Neuronal stem cell (in vitro differentiated cells): ENCODE measurements around the gene LGR6.

ENCODE experiments used
- DNase-seq: peaks from one replicate; pipeline ENCODE4 v3.0.0-alpha.2; 2013; ENCODE audit warnings: low spot score
- H2AFZ ChIP-seq: one replicate; pipeline ENCODE4 v1.6.1; 2013; ENCODE audit warnings: mild to moderate bottlenecking, low read length, inconsistent platforms
- H2AK5ac ChIP-seq: 2 replicates; pipeline ENCODE4 v1.6.1; 2013; ENCODE audit warnings: low read depth, mild to moderate bottlenecking, inconsistent platforms, low read length, moderate library complexity, mixed read lengths
- H2BK120ac ChIP-seq: 2 replicates; pipeline ENCODE4 v1.6.1; 2013; ENCODE audit warnings: low read depth, mild to moderate bottlenecking, inconsistent platforms, low read length, moderate library complexity, mixed read lengths
- H2BK12ac ChIP-seq: one replicate; pipeline ENCODE4 v1.6.1; 2013; ENCODE audit warnings: low read length, inconsistent platforms
- H2BK15ac ChIP-seq: 2 replicates; pipeline ENCODE4 v1.6.1; 2013; ENCODE audit warnings: mild to moderate bottlenecking, low read length, inconsistent platforms, mixed read lengths
- H2BK5ac ChIP-seq: one replicate; pipeline ENCODE4 v1.6.1; 2013; ENCODE audit warnings: inconsistent platforms, mild to moderate bottlenecking, low read length, moderate library complexity
- H3K14ac ChIP-seq: one replicate; pipeline ENCODE4 v1.6.1; 2013; ENCODE audit warnings: low read length, inconsistent platforms
- H3K18ac ChIP-seq: 2 replicates; pipeline ENCODE4 v1.6.1; 2013; ENCODE audit warnings: low read length, inconsistent platforms
- H3K23ac ChIP-seq: 2 replicates; pipeline ENCODE4 v1.6.1; 2013; ENCODE audit warnings: low read depth, mild to moderate bottlenecking, mixed read lengths, low read length, inconsistent platforms; ENCODE audit not compliant: poor library complexity
- H3K27ac ChIP-seq: replicated peaks from 3 replicates; pipeline ENCODE4 v1.5.1; 2013; ENCODE audit warnings: low read length, inconsistent platforms
- H3K27me3 ChIP-seq, 3 experiments: 2 replicates each; pipeline ENCODE4 v1.6.1; 2013; ENCODE audit warnings: low read length in 3 of 3, mild to moderate bottlenecking in 2 of 3, inconsistent platforms in 1 of 3, low read depth in 1 of 3, mixed read lengths in 1 of 3, moderate library complexity in 1 of 3; ENCODE audit not compliant: control insufficient read depth in 3 of 3, insufficient read depth in 3 of 3
- H3K36me3 ChIP-seq, 2 donors: replicated peaks in 1 of 2; 2 replicates each; pipeline ENCODE4 v1.6.1; 2013; ENCODE audit warnings: low read length in 2 of 2; ENCODE audit not compliant: control insufficient read depth in 2 of 2, insufficient read depth in 2 of 2
- H3K4ac ChIP-seq: 2 replicates; pipeline ENCODE4 v1.6.1; 2013; ENCODE audit warnings: inconsistent platforms, mild to moderate bottlenecking, low read length, moderate library complexity
- H3K4me1 ChIP-seq, 2 donors: 1 replicate in 1 of 2; 2 replicates in 1 of 2; pipeline ENCODE4 v1.6.1; 2013; ENCODE audit warnings: low read length in 2 of 2, low read depth in 1 of 2; ENCODE audit not compliant: control insufficient read depth in 2 of 2, insufficient read depth in 1 of 2
- H3K4me2 ChIP-seq: one replicate; pipeline ENCODE4 v1.6.1; 2013; ENCODE audit warnings: mild to moderate bottlenecking, low read length, inconsistent platforms; ENCODE audit not compliant: insufficient read depth, poor library complexity, severe bottlenecking
- H3K4me3 ChIP-seq, 2 donors: 2 replicates each; pipeline ENCODE4 v1.5.1; 2013; ENCODE audit warnings: low read length in 2 of 2, mild to moderate bottlenecking in 2 of 2, inconsistent platforms in 1 of 2, moderate library complexity in 1 of 2
- H3K79me1 ChIP-seq: one replicate; pipeline ENCODE4 v1.6.1; 2013; ENCODE audit warnings: low read depth, mild to moderate bottlenecking, inconsistent platforms, low read length, moderate library complexity
- H3K9ac ChIP-seq: one replicate; pipeline ENCODE4 v1.6.1; 2013; ENCODE audit warnings: mild to moderate bottlenecking, low read depth, low read length, inconsistent platforms; ENCODE audit not compliant: poor library complexity
- H3K9me3 ChIP-seq, 2 donors: replicated peaks in 1 of 2; 2 replicates each; pipeline versions ENCODE3 to v1.6.1; 2013; ENCODE audit warnings: low read length in 2 of 2, mild to moderate bottlenecking in 2 of 2, inconsistent platforms in 1 of 2, low read depth in 1 of 2, mixed read lengths in 1 of 2, moderate library complexity in 1 of 2; ENCODE audit not compliant: control insufficient read depth in 2 of 2, insufficient read depth in 1 of 2
- H4K8ac ChIP-seq: one replicate; pipeline ENCODE4 v1.6.1; 2013; ENCODE audit warnings: low read depth, mild to moderate bottlenecking, inconsistent platforms, low read length, moderate library complexity
- H4K91ac ChIP-seq: one replicate; pipeline ENCODE4 v1.6.1; 2013; ENCODE audit warnings: low read length, low read depth, mild to moderate bottlenecking, inconsistent platforms; ENCODE audit not compliant: poor library complexity
- WGBS, 2 donors: extraction: QIAGEN DNeasy Blood & Tissue Kit; methylation state at CpG; one replicate each; pipeline ENCODE4 v1.1.7; 2013; ENCODE audit warnings: missing lambda C conversion rate in 2 of 2, mixed read lengths in 1 of 2; ENCODE audit not compliant: insufficient read length in 2 of 2, insufficient replicate concordance in 1 of 2; ENCODE audit errors: extremely low coverage in 2 of 2; 5-methylcytosine and 5-hydroxymethylcytosine counted together

LGR6 gene

DNA sequence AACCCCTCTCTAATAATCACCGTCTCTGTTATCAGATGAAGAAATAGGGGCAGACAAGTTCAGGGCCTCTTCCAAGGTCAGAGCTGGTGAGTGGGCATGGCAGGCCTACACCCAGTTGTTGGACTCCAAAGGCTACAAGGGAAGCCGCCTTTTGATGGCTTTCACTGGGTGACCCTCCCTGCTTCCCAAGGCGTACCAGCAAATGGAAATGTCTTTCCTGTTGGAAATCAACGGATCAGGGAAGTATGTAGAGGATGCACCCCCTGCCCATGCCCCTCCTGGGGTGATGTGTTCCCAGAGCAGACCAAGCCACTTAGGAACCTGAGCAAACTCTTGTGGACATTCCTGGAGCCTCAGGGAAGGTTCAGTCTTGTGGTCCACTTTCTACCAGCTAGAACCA is 47.4 kb downstream of the LGR6 start:
- DNase-seq = no peak
- WGBS, 2 donors = no CpG with 5 or more reads among the region's 4 CpGs
- no peak overlapping the region for H2BK5ac ChIP-seq

DNA sequence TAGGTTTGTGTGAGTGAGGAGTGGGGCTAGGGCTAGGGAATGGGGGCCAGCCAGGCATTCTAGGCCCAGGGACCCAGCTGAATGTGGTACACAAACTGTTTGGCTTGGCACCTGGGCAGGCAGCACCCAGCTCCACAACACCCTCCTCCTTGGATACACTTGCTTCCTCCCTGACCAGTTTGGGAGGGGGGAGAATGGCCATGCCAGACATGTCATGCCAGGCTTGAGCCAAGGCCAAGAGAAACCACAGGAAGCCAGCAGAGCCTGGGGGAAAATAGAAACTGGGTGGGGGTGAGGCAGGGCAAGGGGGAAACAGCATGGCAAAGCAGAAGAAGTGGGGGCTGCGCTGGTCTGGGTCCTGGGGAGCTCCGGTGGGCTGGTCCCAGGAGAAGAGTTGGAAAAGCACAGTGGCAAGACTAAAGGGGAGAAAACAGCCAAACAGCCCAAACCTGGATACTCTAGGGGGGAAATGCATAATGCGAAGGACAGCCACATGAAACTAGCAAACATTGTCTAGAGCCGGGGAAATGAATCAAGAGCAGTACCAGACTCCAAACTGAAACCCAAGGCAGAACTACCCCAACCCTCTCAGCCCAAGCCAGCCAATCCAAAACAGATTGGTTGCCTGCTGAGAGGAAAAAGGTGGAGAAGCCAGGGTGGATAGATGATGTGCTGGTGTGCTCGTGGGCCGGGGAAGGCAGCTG is 47.9 kb downstream of the LGR6 start:
- Histone ChIP-seq H2BK12ac (no peak overlapping the region), H2BK15ac (no peak overlapping the region), H3K4me3 (no peak overlapping the region), H3K4me2 (no peak overlapping the region), H3K9me3 (no peaks in the 10 kb centered on the region), H3K4me1 (peaks cover 3 to 8% of the 10 kb centered on the region in 2 donors), H3K9ac (peak overlapping the region; percentile 7), H4K91ac (no peak overlapping the region), H3K79me1 (no peaks in the 10 kb centered on the region), H2BK120ac (no peak overlapping the region), H3K23ac (no peak overlapping the region), H3K36me3 (no peaks in the 10 kb centered on the region), H4K8ac (no peak overlapping the region), H2AFZ (no peak overlapping the region), H2AK5ac (no peak overlapping the region), H3K18ac (peak overlapping the region; percentile 80), H2BK5ac (no peak overlapping the region), H3K27me3 (peaks cover 0 to 4% (median 0%) of the 10 kb centered on the region in 3 experiments), H3K4ac (no peak overlapping the region), H3K27ac (no peak overlapping the region), H3K14ac (no peak overlapping the region)
- WGBS, 2 donors = no CpG with 5 or more reads among the region's 6 CpGs
- DNase-seq = no peak

More for the DNA sequence above, 47.4 kb downstream of the LGR6 start:
- H3K27me3 ChIP-seq = peaks cover 0 to 4% (median 0%) of the 10 kb centered on the region in 3 experiments
- no peak overlapping the region for H2BK120ac ChIP-seq
- no peak overlapping the region for H3K14ac ChIP-seq
- no peak overlapping the region for H4K8ac ChIP-seq
- no peak overlapping the region for H3K9ac ChIP-seq
- no peak overlapping the region for H3K4me2 ChIP-seq
- no peak overlapping the region for H3K27ac ChIP-seq
- H3K4me3 ChIP-seq = no peak overlapping the region
- H3K4ac ChIP-seq = no peak overlapping the region
- H2AK5ac ChIP-seq = no peak overlapping the region
- H3K4me1 ChIP-seq = peaks cover 3 to 12% of the 10 kb centered on the region in 2 donors
- no peaks in the 10 kb centered on the region for H3K36me3 ChIP-seq
- H4K91ac ChIP-seq = no peak overlapping the region
- no peaks in the 10 kb centered on the region for H3K9me3 ChIP-seq
- no peak overlapping the region for H2AFZ ChIP-seq
- H2BK12ac ChIP-seq = no peak overlapping the region
- H2BK15ac ChIP-seq = no peak overlapping the region
- no peaks in the 10 kb centered on the region for H3K79me1 ChIP-seq
- H3K18ac ChIP-seq = no peak overlapping the region
- H3K23ac ChIP-seq = no peak overlapping the region

DNA sequence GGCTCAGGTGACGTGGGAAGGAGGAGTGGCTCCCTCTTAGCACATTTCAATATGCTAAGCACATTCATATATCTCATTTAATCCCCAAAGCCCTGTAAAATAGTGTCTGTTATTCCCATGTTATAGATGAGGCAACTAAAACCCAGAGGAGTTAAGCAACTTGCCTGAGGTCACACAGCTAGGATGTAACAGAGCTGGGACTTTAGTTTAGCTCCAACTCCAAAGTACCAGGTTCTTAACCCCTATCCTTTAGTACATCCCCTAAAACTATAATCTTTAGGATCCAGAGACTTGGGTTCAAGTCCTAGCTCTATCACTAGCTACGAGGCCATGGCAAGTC is 48.5 kb downstream of the LGR6 start:
- H3K36me3 ChIP-seq = no peaks in the 10 kb centered on the region
- no peak overlapping the region for H3K4me2 ChIP-seq
- H3K4me3 ChIP-seq = no peak overlapping the region
- H3K27ac ChIP-seq = no peak overlapping the region
- peaks cover 0 to 9% (median 0%) of the 10 kb centered on the region in 3 experiments for H3K27me3 ChIP-seq
- no peak overlapping the region for H3K9ac ChIP-seq
- no peak overlapping the region for H3K4ac ChIP-seq
- no peak for DNase-seq
- no peak overlapping the region for H2BK5ac ChIP-seq
- H2BK12ac ChIP-seq = no peak overlapping the region
- H3K14ac ChIP-seq = no peak overlapping the region
- no CpG with 5 or more reads among the region's 2 CpGs for WGBS, 2 donors
- no peaks in the 10 kb centered on the region for H3K79me1 ChIP-seq
- H2BK15ac ChIP-seq = no peak overlapping the region
- H4K8ac ChIP-seq = no peak overlapping the region
- no peak overlapping the region for H3K23ac ChIP-seq
- H3K18ac ChIP-seq = no peak overlapping the region
- H4K91ac ChIP-seq = no peak overlapping the region
- no peak overlapping the region for H2AFZ ChIP-seq
- peaks cover 3% of the 10 kb centered on the region in 2 donors for H3K4me1 ChIP-seq
- H2BK120ac ChIP-seq = no peak overlapping the region
- H3K9me3 ChIP-seq = no peaks in the 10 kb centered on the region
- no peak overlapping the region for H2AK5ac ChIP-seq

DNA sequence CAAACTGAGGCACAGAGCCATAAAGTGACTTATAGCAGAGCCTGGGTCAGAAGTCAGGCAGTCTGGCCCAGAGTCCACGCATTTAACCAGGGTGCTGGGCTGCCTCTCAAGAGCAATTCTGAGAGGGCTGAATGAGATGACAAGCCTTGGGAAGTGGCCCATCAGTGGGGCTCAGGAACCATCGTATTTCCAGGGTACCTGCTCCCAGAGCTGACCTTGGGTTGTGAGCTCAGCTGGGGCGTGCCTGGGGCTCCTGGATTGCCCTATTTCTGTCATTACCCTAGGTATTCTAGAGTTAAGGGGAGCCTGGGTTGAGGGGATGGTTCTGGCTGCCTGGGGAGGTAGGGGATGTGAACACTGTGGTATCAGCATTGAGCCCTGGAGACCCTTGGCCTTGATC is 49.4 kb downstream of the LGR6 start:
- H3K4me1 ChIP-seq = peaks cover 0 to 2% of the 10 kb centered on the region in 2 donors
- no peak overlapping the region for H4K8ac ChIP-seq
- WGBS, 2 donors = no CpG with 5 or more reads among the region's 3 CpGs
- H2AFZ ChIP-seq = no peak overlapping the region
- no peak overlapping the region for H2BK5ac ChIP-seq
- H3K4me3 ChIP-seq = no peak overlapping the region
- H3K9ac ChIP-seq = no peak overlapping the region
- H3K23ac ChIP-seq = no peak overlapping the region
- no peaks in the 10 kb centered on the region for H3K9me3 ChIP-seq
- peaks cover 0 to 18% (median 0%) of the 10 kb centered on the region in 3 experiments for H3K27me3 ChIP-seq
- H3K18ac ChIP-seq = peak overlapping the region; percentile 13
- no peak overlapping the region for H3K27ac ChIP-seq
- H3K79me1 ChIP-seq = no peaks in the 10 kb centered on the region
- H3K4ac ChIP-seq = no peak overlapping the region
- DNase-seq = no peak
- no peak overlapping the region for H3K4me2 ChIP-seq
- no peak overlapping the region for H4K91ac ChIP-seq
- H2BK120ac ChIP-seq = no peak overlapping the region
- no peak overlapping the region for H2BK15ac ChIP-seq
- H3K14ac ChIP-seq = no peak overlapping the region
- peak overlapping the region; percentile 25 for H2AK5ac ChIP-seq
- H3K36me3 ChIP-seq = no peaks in the 10 kb centered on the region
- no peak overlapping the region for H2BK12ac ChIP-seq
